Activated CD4-positive, alpha-beta T cell treated with anti-CD3 and anti-CD28 coated beads, Interleukin-2, Interleukin-6, amounts not matched to agents 100 ng/mL and 50 ng/mL, durations not matched to agents 16 hours and 8 hours (primary cell): ENCODE data around the gene IGFL2.
"Not testable (repeated sequence)": the region's sequence is repeated elsewhere in the genome, so short reads cannot be mapped to it uniquely, and the experiment has no call there.

Experiments
- DNase-seq: peaks from one replicate; pipeline ENCODE4 v3.0.0-alpha.2; 2020

Gene IGFL2

GRCh38 chr19:46191972-46192371, 43.9 kb downstream of the IGFL2 start:
- no peak for DNase-seq

GRCh38 chr19:46192626-46192991, 44.6 kb downstream of the IGFL2 start:
- DNase-seq, result not testable (repeated sequence)

GRCh38 chr19:46192992-46193650, 45.1 kb downstream of the IGFL2 start:
- peak; percentile 49 for DNase-seq

GRCh38 chr19:46193678-46194077, 45.6 kb downstream of the IGFL2 start:
- DNase-seq, result no peak

- DNase-seq, result no peak
These were observed 47.1 kb downstream of the IGFL2 start for GRCh38 chr19:46195104-46195503.

GRCh38 chr19:46195919-46196318, 47.9 kb downstream of the IGFL2 start:
- DNase-seq, result not testable (repeated sequence)

- DNase-seq, result no peak
These were observed 48.5 kb downstream of the IGFL2 start for GRCh38 chr19:46196410-46197124.

- no peak for DNase-seq
These were observed 49.5 kb downstream of the IGFL2 start for GRCh38 chr19:46197314-46198070.

GRCh38 chr19:46198756-46199155, 50.7 kb downstream of the IGFL2 start:
- no peak for DNase-seq

- no peak for DNase-seq
These were observed 53.6 kb downstream of the IGFL2 start for GRCh38 chr19:46201454-46202310.

- no peak for DNase-seq
These were observed 54.4 kb downstream of the IGFL2 start for GRCh38 chr19:46202426-46202825.

- no peak for DNase-seq
These were observed 55.1 kb downstream of the IGFL2 start for GRCh38 chr19:46202872-46203860.

GRCh38 chr19:46204008-46204407, 56.0 kb downstream of the IGFL2 start:
- no peak for DNase-seq

GRCh38 chr19:46205183-46205984, 57.3 kb downstream of the IGFL2 start:
- DNase-seq, result no peak

GRCh38 chr19:46206176-46206575, 58.1 kb downstream of the IGFL2 start:
- no peak for DNase-seq

GRCh38 chr19:46206682-46207081, 58.6 kb downstream of the IGFL2 start:
- DNase-seq, result no peak

GRCh38 chr19:46207858-46208257, 59.8 kb downstream of the IGFL2 start:
- DNase-seq, result not testable (repeated sequence)

- no peak for DNase-seq
These were observed 61.0 kb downstream of the IGFL2 start for GRCh38 chr19:46209051-46209450.

GRCh38 chr19:46209472-46209871, 61.4 kb downstream of the IGFL2 start:
- no peak for DNase-seq

- DNase-seq, result no peak
These were observed 62.6 kb downstream of the IGFL2 start for GRCh38 chr19:46210669-46211068.
